HL-60 (cell line): ENCODE measurements around the gene RPL12.

ENCODE experiments used
- POLR2AphosphoS5 ChIP-seq: IDR thresholded peaks from 2 replicates; pipeline ENCODE4 v1.6.1; 2012; ENCODE audit warnings: low read depth
- TF ChIP-seq, protein P1 (sequence below): IDR thresholded peaks from one replicate; pipeline ENCODE4 v1.5.1; 2011; ENCODE audit warnings: low read length, control low read depth, inconsistent platforms; ENCODE audit not compliant: insufficient read depth

DNA sequence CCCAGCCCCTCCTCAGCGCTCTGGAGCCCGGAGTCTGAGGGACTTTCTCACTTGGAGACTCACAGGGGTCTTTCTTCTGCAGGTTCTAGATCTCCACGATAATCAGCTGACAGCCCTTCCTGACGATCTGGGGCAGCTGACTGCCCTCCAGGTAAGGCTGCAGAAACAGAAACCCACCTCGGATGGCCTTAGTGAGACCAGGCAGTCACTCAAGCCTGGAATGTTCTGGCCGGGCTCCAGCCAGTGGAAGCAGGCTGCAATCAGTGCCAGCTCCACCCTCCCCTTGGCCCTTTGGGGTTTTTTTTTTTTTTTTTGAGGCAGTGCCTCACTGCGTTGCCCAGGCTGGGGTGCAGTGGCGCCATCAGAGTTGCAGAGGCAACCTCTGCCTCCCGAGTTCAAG, 7.7 kb upstream of the RPL12 start:
- TF ChIP-seq POLR2AphosphoS5, result no peak
- TF ChIP-seq, protein P1, sequence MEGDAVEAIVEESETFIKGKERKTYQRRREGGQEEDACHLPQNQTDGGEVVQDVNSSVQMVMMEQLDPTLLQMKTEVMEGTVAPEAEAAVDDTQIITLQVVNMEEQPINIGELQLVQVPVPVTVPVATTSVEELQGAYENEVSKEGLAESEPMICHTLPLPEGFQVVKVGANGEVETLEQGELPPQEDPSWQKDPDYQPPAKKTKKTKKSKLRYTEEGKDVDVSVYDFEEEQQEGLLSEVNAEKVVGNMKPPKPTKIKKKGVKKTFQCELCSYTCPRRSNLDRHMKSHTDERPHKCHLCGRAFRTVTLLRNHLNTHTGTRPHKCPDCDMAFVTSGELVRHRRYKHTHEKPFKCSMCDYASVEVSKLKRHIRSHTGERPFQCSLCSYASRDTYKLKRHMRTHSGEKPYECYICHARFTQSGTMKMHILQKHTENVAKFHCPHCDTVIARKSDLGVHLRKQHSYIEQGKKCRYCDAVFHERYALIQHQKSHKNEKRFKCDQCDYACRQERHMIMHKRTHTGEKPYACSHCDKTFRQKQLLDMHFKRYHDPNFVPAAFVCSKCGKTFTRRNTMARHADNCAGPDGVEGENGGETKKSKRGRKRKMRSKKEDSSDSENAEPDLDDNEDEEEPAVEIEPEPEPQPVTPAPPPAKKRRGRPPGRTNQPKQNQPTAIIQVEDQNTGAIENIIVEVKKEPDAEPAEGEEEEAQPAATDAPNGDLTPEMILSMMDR, result no peak
